ENCODE data around the gene SNAPC5. TPM values are rescaled to one million over a fixed set of nuclear protein-coding genes. Genes with fewer than 3 reads are reported as not detected.

Gene SNAPC5
- total and polyA plus RNA-seq, 2 of the 13 experiments (the other 11 are each of a cell fraction or from before 2014, with no cell fraction given): 14.8 to 36.2 TPM

GRCh38 chr15:66497502-66498455, at the start of gene SNAPC5 (continued):
- TF ChIP-seq ADNP (CRISPR knock-in tag; IDR thresholded peaks at IDR 0.05) (no peak), ZNF205 (CRISPR knock-in tag; IDR thresholded peaks at IDR 0.05) (peak; percentile 56), RFX5 (IDR thresholded peaks at IDR 0.05; ENCODE audit: low read depth, low read length) (no peak), BCL6 (CRISPR knock-in tag; IDR thresholded peaks at IDR 0.05) (peak; percentile 47; the same call in 1 of the 2 replicates), YEATS2 (CRISPR knock-in tag; IDR thresholded peaks at IDR 0.05; ENCODE audit: borderline replicate concordance) (peak; percentile 88; the same call in 1 of the 2 replicates), REPIN1 (CRISPR knock-in tag; IDR thresholded peaks at IDR 0.05; ENCODE audit: borderline replicate concordance, low read depth) (peak; percentile 97), HIVEP1 (CRISPR knock-in tag; IDR thresholded peaks at IDR 0.05) (peak; percentile 46; the same call in 1 of the 2 replicates), PTBP1 (IDR thresholded peaks at IDR 0.05; ENCODE audit: low read depth, low read length, poor library complexity, severe bottlenecking) (peak; percentile 86), ZFX (CRISPR knock-in tag; IDR thresholded peaks at IDR 0.05; ENCODE audit: low read depth) (peak; percentile 82; the same call in 1 of the 2 replicates), ZNF160 (CRISPR knock-in tag; IDR thresholded peaks at IDR 0.05) (no peak; the same call in 1 of the 2 replicates), SP1 (IDR thresholded peaks at IDR 0.05) (no peak), SP1 (CRISPR knock-in tag; IDR thresholded peaks at IDR 0.05) (peak; percentile 82), ZFP1 (CRISPR knock-in tag; IDR thresholded peaks at IDR 0.05) (0 out of 2 replicates have a peak, but pooled peaks have one; percentile 52), ZNF280B (CRISPR knock-in tag; IDR thresholded peaks at IDR 0.05; ENCODE audit: borderline replicate concordance) (peak; percentile 74; the same call in 1 of the 2 replicates), GATA4 (IDR thresholded peaks at IDR 0.05; ENCODE audit: borderline replicate concordance, low read depth) (peak; percentile 42; the same call in 1 of the 2 replicates), MBD4 (IDR thresholded peaks at IDR 0.05; ENCODE audit: borderline replicate concordance, low read length) (peak; percentile 88; the same call in 1 of the 2 replicates), U2AF1 (optimal IDR thresholded peaks at IDR 0.05; ENCODE audit: low read depth, low read length) (peak; percentile 38), ZNF749 (CRISPR knock-in tag; IDR thresholded peaks at IDR 0.05; ENCODE audit: borderline replicate concordance) (peak; percentile 75; the same call in 1 of the 2 replicates), ZBTB4 (CRISPR knock-in tag; IDR thresholded peaks at IDR 0.05; ENCODE audit: borderline replicate concordance) (peak; percentile 58; the same call in 1 of the 2 replicates), SIX1 (CRISPR knock-in tag; IDR thresholded peaks at IDR 0.05; ENCODE audit: borderline replicate concordance) (0 out of 2 replicates have a peak, but pooled peaks have one; percentile 12), FOXK1 (CRISPR knock-in tag; IDR thresholded peaks at IDR 0.05; ENCODE audit: borderline replicate concordance, low read depth) (peak; percentile 91), ZGPAT (CRISPR knock-in tag; IDR thresholded peaks at IDR 0.05) (peak; percentile 95)

All from HepG2 (cell line).